GM10847 (cell line): ENCODE measurements around the gene NFIX.

Experiments
- POLR2A ChIP-seq: IDR thresholded peaks from 2 replicates; pipeline ENCODE4 v1.6.1; 2011; ENCODE audit not compliant: insufficient read length; ENCODE audit errors: extremely low read depth

NFIX gene

GRCh38 chr19:13146763-13147563 lies 151.7 kb downstream of the NFIX start:
- TF ChIP-seq POLR2A: no peak
